ENCODE measurements around the gene POP5. TPM values are rescaled to one million over a fixed set of nuclear protein-coding genes. Genes with fewer than 3 reads are reported as not detected.

Gene POP5
- 26.3 and 33.2 TPM in 2 replicates for total RNA-seq

DNA sequence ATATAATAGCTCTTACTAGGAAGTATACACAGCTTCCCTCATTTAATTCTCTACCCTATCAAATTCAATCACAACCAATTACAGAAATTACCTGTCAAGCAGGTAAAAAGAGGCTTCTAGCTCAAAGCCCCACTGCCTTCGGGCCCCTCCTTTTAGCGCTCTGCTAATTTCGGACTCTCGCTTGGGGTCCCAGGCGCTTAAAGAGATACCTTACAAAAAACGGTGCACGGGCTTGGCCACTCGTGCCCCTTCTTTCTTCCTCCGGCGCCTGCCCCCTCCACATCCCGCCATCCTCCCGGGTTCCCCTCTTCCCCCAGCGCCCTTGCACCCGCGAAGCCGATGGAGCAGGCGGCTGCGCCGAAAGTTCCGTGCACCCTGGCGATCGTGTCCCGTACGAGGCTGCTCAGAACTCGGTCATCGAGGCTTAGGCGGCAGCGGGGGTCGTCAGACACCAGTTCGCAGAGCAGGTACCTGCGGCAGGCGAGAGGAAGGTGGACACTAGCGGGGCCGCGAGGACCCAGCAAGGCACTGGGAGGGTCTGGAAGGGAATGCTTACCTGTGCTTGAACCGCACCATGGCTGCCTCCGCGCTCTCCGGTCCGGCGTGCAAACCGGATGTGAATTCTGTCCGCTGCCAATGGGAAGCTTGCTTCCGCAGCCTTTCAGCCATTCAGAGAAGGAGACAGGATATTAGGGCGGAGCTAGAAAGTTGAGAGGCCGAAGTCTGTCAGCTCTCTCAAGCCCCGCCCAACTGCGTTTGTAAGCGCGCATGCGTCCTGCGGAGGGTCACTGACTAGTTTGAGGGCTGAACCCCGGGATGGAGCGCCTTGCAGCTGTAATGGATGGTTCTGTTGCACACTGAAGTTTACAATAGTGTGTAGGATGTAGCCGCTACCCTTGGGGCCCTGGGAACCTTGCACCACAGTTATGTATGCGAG is at the start of gene POP5:
POP5 (minus strand) TSS at position 616 of the 937 bp plus-strand sequence; CDS start at position 576, 40 bp downstream.
- DNase-seq (ENCODE audit: low read depth) = peak; percentile 98
- peak; percentile 84 for FAIRE-seq
- H3K27me3 ChIP-seq (ENCODE audit: control insufficient read depth, insufficient read depth, low read length) = no peaks in the 10 kb centered on the region
- TF ChIP-seq, protein P1, sequence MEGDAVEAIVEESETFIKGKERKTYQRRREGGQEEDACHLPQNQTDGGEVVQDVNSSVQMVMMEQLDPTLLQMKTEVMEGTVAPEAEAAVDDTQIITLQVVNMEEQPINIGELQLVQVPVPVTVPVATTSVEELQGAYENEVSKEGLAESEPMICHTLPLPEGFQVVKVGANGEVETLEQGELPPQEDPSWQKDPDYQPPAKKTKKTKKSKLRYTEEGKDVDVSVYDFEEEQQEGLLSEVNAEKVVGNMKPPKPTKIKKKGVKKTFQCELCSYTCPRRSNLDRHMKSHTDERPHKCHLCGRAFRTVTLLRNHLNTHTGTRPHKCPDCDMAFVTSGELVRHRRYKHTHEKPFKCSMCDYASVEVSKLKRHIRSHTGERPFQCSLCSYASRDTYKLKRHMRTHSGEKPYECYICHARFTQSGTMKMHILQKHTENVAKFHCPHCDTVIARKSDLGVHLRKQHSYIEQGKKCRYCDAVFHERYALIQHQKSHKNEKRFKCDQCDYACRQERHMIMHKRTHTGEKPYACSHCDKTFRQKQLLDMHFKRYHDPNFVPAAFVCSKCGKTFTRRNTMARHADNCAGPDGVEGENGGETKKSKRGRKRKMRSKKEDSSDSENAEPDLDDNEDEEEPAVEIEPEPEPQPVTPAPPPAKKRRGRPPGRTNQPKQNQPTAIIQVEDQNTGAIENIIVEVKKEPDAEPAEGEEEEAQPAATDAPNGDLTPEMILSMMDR (IDR thresholded peaks at IDR 0.05; ENCODE audit: insufficient read depth, low read length, severe bottlenecking) = no peak
- peak within 1 kb of the TSS; percentile 90 for H3K4me3 ChIP-seq (ENCODE audit: low read depth, low read length)
- peaks cover 5% of the 10 kb centered on the region for H3K36me3 ChIP-seq (ENCODE audit: control insufficient read depth, insufficient read depth, low read length)

DNA sequence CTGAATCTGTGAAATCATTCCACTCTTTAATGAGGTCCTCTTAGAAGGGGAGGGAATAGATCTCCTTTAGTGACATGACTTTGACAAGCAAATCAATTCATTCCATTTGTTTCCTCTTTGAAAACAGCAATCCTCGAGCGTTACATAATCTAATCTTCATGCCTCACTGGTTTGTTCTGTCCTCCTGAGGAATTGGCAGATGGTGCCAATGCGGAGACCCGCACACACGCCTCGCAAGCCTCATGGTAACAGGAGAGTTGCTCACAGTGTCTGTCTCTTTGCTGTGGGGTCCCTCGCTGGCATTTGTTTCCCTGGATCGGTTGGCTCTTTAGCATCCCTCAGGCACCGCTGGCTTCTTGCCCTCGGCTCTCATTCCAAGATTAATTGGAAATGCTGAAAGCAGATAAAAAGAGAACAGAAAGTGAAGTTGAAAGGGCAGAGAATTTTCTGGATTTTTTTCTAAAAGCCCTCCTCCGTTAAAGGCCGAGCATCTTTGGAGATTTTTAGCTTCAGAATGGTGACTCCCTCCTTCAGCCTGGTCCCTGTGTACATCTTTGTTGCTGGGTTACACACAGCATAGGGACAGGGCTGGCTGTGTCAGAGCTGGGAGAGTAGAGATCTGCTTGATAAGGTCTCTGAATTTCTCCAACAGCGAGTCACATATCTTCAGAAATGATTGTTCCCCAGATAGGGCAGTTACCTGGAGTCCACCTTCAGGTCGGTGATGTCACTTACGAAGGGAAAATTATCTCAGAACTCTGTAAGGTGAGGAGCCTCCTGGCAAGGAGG is 49.1 kb upstream of the POP5 start:
- Histone ChIP-seq H3K4me3 (ENCODE audit: low read depth, low read length) (no peak overlapping the region), H3K36me3 (ENCODE audit: control insufficient read depth, insufficient read depth, low read length) (no peaks in the 10 kb centered on the region), H3K27me3 (ENCODE audit: control insufficient read depth, insufficient read depth, low read length) (no peaks in the 10 kb centered on the region)
- DNase-seq (ENCODE audit: low read depth) = no peak
- TF ChIP-seq, protein P1 (IDR thresholded peaks at IDR 0.05; ENCODE audit: insufficient read depth, low read length, severe bottlenecking) = no peak
- no peak for FAIRE-seq

GRCh38 chr12:120628919-120629318 is 47.7 kb upstream of the POP5 start:
- DNase-seq (ENCODE audit: low read depth) (no peak), FAIRE-seq (peak; percentile 7)
- TF ChIP-seq, protein P1 (IDR thresholded peaks at IDR 0.05; ENCODE audit: insufficient read depth, low read length, severe bottlenecking) = no peak
- Histone ChIP-seq H3K27me3 (ENCODE audit: control insufficient read depth, insufficient read depth, low read length) (no peaks in the 10 kb centered on the region), H3K36me3 (ENCODE audit: control insufficient read depth, insufficient read depth, low read length) (no peaks in the 10 kb centered on the region), H3K4me3 (ENCODE audit: low read depth, low read length) (no peak overlapping the region)

DNA sequence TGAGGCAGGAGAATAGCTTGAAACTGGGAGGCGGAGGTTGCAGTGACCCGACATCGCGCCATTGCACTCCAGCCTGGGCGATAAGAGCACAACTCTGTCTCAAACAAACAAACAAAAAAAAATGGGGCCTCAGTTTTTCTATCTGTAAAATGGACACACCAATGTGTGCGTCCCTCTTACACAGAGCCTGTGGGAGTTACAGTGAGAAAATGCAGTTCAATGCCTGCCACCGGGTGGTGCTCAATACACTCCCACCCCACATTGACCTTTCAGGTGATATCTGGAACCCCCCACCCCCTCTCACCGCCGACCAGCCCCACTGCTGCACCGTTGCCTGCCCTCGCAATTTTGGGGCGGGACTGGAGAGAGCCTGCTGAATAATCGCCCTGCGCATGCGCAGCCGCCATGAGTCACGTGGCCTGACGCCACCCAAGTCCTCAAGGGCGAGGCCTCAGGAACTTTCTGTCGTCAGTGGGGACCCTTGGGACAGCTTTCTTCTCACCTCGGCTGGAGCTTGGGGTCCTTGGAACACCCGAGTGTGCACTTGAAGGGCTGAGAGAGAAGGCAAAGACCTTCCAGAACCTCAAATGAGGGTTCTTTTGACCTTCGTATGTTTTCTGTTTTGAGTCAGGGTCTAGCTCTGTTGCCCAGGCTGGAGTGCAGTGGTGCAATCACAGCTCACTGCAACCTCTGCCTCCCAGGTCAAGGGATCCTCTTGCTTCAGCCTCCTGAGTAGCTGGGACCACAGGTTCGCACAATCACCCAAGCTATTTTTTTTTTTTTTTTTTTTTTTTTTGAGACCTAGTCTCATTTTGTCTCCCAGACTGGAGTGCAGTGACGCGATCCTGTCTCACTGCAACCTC is 44.6 kb upstream of the POP5 start:
- Histone ChIP-seq H3K36me3 (ENCODE audit: control insufficient read depth, insufficient read depth, low read length) (no peaks in the 10 kb centered on the region), H3K27me3 (ENCODE audit: control insufficient read depth, insufficient read depth, low read length) (no peaks in the 10 kb centered on the region), H3K4me3 (ENCODE audit: low read depth, low read length) (no peak overlapping the region)
- DNase-seq (ENCODE audit: low read depth) (no peak), FAIRE-seq (no peak)
- TF ChIP-seq, protein P1 (IDR thresholded peaks at IDR 0.05; ENCODE audit: insufficient read depth, low read length, severe bottlenecking) = peak; percentile 6

GRCh38 chr12:120620624-120621023 is 39.4 kb upstream of the POP5 start:
- no peak overlapping the region for H3K4me3 ChIP-seq (ENCODE audit: low read depth, low read length)
- TF ChIP-seq, protein P1 (IDR thresholded peaks at IDR 0.05; ENCODE audit: insufficient read depth, low read length, severe bottlenecking) = no peak
- no peaks in the 10 kb centered on the region for H3K27me3 ChIP-seq (ENCODE audit: control insufficient read depth, insufficient read depth, low read length)
- FAIRE-seq (peak; percentile 98), DNase-seq (ENCODE audit: low read depth) (peak; percentile 93)
- H3K36me3 ChIP-seq (ENCODE audit: control insufficient read depth, insufficient read depth, low read length) = no peaks in the 10 kb centered on the region

All from bronchial epithelial cell (primary cell).